ENCODE data around the gene IFT57.

DNA sequence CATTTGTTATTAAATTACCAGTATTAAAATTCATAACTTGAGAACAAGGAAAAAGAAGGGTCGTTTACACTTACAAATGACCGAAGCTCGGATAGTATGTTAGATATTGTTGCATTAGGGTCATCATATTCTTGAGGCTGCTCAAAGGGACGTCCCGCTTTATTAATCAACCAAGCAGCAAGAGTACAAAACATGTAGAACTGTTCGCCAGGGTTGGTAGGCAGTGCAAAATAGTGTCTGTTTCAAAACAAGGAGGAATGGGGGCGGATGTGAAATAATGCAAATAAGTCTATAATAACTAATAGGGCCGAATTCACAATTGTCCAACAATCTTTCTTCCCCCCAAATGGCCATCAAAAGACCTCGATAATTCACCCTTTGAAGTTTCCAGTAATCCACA lies 2.9 kb downstream of the IFT57 start:
- TF ChIP-seq POLR2AphosphoS5 (IDR thresholded peaks at IDR 0.05), result no peak
- TF ChIP-seq CTCF (IDR thresholded peaks at IDR 0.05), result no peak

Data from transverse colon (tissue), 4 donors.